Transverse colon (tissue), 4 donors: ENCODE results near the gene KCNK7.

Source experiments
- EP300 ChIP-seq: sonication (generic); formaldehyde crosslinking; IDR thresholded peaks from one replicate; pipeline ENCODE4 v1.6.1; 2017; ENCODE audit warnings: antibody characterized with exemption, low read depth
- POLR2A ChIP-seq: fragments of 450-650 bp; IDR thresholded peaks from one replicate; pipeline ENCODE4 v1.6.1; 2016; ENCODE audit warnings: antibody characterized with exemption, mild to moderate bottlenecking, moderate library complexity
- POLR2AphosphoS5 ChIP-seq, 3 donors: sonication (generic); formaldehyde crosslinking; IDR thresholded peaks; one replicate each; pipeline ENCODE4 v1.6.1; 2016; ENCODE audit warnings: antibody characterized with exemption in 3 of 3
- TF ChIP-seq, protein P1 (sequence below), 5 experiments: fragments of 200-600 bp in 3 of 5; fragments of 450-650 bp in 2 of 5; sonication (generic) in 3 of 5; IDR thresholded peaks; 1 replicate in 2 of 5; 2 replicates in 3 of 5; pipeline ENCODE4 v1.5.1; 2016 to 2017; ENCODE audit warnings: antibody characterized with exemption in 5 of 5, inconsistent platforms in 3 of 5, mild to moderate bottlenecking in 2 of 5, moderate library complexity in 1 of 5

DNA sequence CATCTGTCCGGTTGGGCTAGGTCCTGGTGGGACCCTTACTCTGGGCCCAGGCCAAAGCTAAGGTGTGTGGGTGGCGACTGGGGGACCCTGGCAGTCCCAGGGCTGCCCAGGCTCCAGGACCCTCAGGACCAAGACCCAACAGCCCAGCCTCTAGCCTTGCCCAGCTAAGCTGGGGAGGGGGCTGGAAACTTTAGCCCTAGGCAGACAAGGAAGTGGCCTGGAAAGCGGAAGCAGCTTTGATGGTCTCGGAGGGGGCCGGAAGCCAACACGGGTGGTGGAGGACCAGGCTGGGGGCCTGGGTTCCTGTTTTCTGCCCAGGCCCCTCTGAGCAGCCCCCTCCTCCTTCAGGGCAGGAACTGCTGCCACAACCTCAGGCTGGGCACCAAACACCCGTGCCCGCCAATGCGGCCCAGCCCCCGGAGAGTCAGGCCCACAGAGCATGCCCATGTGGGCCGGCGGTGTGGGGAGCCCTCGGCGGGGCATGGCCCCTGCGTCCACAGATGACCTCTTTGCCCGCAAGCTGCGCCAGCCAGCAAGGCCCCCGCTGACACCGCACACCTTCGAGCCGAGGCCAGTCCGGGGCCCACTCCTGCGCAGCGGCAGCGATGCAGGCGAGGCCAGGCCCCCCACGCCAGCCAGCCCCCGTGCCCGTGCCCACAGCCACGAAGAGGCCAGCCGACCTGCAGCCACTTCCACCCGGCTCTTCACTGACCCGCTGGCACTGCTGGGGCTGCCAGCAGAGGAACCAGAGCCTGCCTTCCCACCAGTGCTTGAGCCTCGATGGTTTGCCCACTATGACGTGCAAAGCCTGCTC, 45.1 kb upstream of the KCNK7 start:
- TF ChIP-seq, protein P1, sequence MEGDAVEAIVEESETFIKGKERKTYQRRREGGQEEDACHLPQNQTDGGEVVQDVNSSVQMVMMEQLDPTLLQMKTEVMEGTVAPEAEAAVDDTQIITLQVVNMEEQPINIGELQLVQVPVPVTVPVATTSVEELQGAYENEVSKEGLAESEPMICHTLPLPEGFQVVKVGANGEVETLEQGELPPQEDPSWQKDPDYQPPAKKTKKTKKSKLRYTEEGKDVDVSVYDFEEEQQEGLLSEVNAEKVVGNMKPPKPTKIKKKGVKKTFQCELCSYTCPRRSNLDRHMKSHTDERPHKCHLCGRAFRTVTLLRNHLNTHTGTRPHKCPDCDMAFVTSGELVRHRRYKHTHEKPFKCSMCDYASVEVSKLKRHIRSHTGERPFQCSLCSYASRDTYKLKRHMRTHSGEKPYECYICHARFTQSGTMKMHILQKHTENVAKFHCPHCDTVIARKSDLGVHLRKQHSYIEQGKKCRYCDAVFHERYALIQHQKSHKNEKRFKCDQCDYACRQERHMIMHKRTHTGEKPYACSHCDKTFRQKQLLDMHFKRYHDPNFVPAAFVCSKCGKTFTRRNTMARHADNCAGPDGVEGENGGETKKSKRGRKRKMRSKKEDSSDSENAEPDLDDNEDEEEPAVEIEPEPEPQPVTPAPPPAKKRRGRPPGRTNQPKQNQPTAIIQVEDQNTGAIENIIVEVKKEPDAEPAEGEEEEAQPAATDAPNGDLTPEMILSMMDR (IDR thresholded peaks at IDR 0.05), result no peak
- no peak for TF ChIP-seq EP300
- no peak for TF ChIP-seq POLR2A
- TF ChIP-seq POLR2AphosphoS5 (IDR thresholded peaks at IDR 0.05), result no peak
